Measurements from ENCODE around the gene DPH2.

Gene DPH2

GRCh38 chr1:43970502-43970901, 692 bp downstream of the DPH2 start:
- no peak for DNase-seq

- DNase-seq: no peak
Observed at GRCh38 chr1:43970911-43971310, 1.1 kb downstream of the DPH2 start.

- DNase-seq: no peak
Observed at GRCh38 chr1:43971336-43971980, 1.6 kb downstream of the DPH2 start.

GRCh38 chr1:43973981-43974442, 4.2 kb downstream of the DPH2 start:
- peak; percentile 77 for DNase-seq

- peak; percentile 97 for DNase-seq
Observed at GRCh38 chr1:43974443-43975248, 4.8 kb downstream of the DPH2 start, which contains the start of gene ATP6V0B. Gene ATP6V0B, plus strand, starts transcription at chr1:43974960. Its CDS starts 81 bp downstream, at chr1:43975041.

- no peak for DNase-seq
Observed at GRCh38 chr1:43975249-43975961, 5.6 kb downstream of the DPH2 start.

GRCh38 chr1:43976045-43976444, 6.2 kb downstream of the DPH2 start:
- no peak for DNase-seq

- no peak for DNase-seq
Observed at GRCh38 chr1:43976890-43977289, 7.1 kb downstream of the DPH2 start.

GRCh38 chr1:43977376-43978263, 7.8 kb downstream of the DPH2 start:
- DNase-seq: no peak

- DNase-seq: no peak
Observed at GRCh38 chr1:43978264-43978550, 8.4 kb downstream of the DPH2 start.

GRCh38 chr1:43978551-43979260, 8.9 kb downstream of the DPH2 start, which contains the start of gene B4GALT2:
Gene B4GALT2, plus strand, starts transcription at chr1:43979210. Its CDS starts 1,951 bp downstream, at chr1:43981161.
- no peak for DNase-seq

GRCh38 chr1:43979261-43979527, 9.4 kb downstream of the DPH2 start:
- DNase-seq: no peak

- peak; percentile 35 for DNase-seq
Observed at GRCh38 chr1:43979528-43980254, 9.9 kb downstream of the DPH2 start.

- peak; percentile 24 for DNase-seq
Observed at GRCh38 chr1:43980255-43981134, 10.7 kb downstream of the DPH2 start.

GRCh38 chr1:43981135-43981491, 11.3 kb downstream of the DPH2 start:
- peak; percentile 40 for DNase-seq

- no peak for DNase-seq
Observed at GRCh38 chr1:43981636-43982035, 11.8 kb downstream of the DPH2 start.

- DNase-seq: no peak
Observed at GRCh38 chr1:43982241-43982640, 12.4 kb downstream of the DPH2 start.

GRCh38 chr1:43982808-43983207, 13.0 kb downstream of the DPH2 start:
- no peak for DNase-seq

- no peak for DNase-seq
Observed at GRCh38 chr1:43983253-43983899, 13.6 kb downstream of the DPH2 start.

GRCh38 chr1:43984855-43985254, 15.0 kb downstream of the DPH2 start:
- DNase-seq: no peak
